GM12873 (cell line): ENCODE data around the gene WIZ.

Experiments used
- TF ChIP-seq, protein P1 (sequence below): IDR thresholded peaks from 2 replicates; pipeline ENCODE4 v1.5.1; 2012; ENCODE audit warnings: low read depth, mild to moderate bottlenecking, moderate library complexity, low read length, control low read depth; ENCODE audit not compliant: insufficient read depth; ENCODE audit errors: missing control alignments

The WIZ gene

GRCh38 chr19:15432629-15433518 is 16.9 kb downstream of the WIZ start:
- TF ChIP-seq, protein P1, sequence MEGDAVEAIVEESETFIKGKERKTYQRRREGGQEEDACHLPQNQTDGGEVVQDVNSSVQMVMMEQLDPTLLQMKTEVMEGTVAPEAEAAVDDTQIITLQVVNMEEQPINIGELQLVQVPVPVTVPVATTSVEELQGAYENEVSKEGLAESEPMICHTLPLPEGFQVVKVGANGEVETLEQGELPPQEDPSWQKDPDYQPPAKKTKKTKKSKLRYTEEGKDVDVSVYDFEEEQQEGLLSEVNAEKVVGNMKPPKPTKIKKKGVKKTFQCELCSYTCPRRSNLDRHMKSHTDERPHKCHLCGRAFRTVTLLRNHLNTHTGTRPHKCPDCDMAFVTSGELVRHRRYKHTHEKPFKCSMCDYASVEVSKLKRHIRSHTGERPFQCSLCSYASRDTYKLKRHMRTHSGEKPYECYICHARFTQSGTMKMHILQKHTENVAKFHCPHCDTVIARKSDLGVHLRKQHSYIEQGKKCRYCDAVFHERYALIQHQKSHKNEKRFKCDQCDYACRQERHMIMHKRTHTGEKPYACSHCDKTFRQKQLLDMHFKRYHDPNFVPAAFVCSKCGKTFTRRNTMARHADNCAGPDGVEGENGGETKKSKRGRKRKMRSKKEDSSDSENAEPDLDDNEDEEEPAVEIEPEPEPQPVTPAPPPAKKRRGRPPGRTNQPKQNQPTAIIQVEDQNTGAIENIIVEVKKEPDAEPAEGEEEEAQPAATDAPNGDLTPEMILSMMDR = no peak

DNA sequence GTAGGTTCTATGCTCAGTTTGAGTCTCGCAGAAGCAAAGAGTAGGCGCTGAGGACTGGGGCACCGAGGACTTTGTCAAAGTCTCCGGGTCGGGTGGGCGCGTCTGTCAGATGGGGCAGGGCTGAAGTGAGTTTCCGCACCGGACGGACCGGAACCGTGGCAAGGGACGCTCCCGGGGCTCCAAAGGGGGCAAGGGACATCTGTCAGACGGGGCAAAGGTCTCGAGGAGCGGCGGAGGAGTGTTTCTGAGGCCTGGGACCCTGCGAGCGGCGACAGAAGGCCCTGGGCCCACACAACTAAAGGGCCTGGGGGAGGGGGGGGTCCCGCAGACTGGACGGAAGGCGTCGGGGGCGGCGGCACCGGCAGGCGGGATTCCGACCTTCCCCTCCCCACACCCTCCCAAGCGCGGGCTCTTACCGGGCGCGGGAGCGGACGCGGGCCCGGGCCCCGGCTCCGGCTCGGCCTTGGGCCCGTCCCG is 17.7 kb downstream of the WIZ start:
- TF ChIP-seq, protein P1 = no peak

GRCh38 chr19:15431396-15432017 is 18.2 kb downstream of the WIZ start:
- TF ChIP-seq, protein P1 = no peak

GRCh38 chr19:15430526-15431120 is 19.1 kb downstream of the WIZ start:
- TF ChIP-seq, protein P1 = no peak

DNA sequence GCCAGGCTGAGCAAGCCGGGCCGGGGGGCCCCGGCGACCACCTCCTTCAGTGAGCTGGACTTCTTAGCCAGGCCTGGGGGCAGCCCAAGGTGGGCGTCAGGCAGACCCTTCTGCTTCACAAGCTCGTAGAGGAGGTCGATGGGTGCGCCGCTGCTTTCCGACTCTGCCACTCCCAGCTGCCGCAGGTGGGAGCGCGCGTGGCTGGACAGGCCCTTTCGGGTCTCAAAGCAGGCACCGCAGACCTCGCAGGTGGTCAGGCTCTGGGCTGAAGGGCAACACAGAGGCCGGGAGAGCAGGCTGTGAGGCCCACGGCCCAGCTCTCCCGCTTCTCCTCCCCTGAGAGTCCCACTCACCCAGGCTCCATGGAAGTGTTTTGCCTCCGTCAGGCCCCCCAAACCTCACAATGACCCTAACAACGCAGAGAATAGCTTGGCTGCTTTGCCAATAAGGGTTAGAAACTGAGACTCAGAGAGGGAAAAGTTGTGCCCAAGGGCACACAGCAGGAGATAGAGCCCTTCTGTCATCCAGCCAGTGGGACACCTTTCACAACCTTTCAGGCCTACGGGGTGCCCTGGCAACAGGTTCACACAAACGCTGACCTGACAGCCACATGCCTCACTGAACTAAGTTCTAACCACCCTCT is 19.8 kb downstream of the WIZ start:
- TF ChIP-seq, protein P1 = no peak

GRCh38 chr19:15428956-15429824 is 20.6 kb downstream of the WIZ start:
- TF ChIP-seq, protein P1 = no peak
